Measurements from ENCODE around the gene TECPR1. TPM values are rescaled to one million over a fixed set of nuclear protein-coding genes. Genes with fewer than 3 reads are reported as not detected.

Gene TECPR1
- total and polyA plus RNA-seq, 5 donors: 10.5 to 25.5 (median 25.1) TPM

DNA sequence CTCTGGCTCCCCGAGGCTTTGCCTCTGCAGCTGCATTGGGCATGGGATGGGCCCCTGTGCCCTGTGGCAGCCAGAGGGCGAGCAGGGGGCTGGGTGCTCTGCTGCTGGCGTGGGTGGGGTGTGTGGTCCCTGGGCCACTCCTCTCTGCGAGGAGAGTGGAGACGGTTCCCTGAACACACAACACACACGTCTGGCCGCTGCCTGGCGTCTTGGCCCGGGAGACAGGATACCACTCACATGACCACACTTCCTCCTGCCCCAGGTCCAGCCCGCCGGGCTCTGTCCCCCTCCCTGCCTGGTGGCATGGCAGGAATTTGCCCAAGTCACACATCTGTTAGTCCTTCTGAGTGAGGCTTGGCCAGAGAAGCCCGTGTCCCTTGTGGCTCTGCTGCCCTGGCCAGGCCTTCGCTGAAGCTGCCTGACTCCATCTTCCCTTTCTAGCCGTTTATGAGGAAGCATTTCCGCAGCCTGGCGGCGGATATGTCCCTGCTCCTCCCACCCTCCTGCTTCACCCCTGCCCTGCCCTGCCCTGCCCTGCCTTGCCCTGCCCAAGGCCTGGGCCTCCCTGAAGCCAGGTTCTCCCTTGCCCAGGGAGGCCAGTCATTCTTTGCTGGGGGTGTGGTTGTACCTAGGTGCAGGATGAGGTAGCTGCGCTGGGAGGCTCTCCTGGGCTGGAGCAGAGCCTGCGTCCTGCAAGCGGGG is 32.5 kb upstream of the TECPR1 start:
- H3K4me1 ChIP-seq (ENCODE audit: control insufficient read depth, insufficient read depth, low read length): peaks cover 17% of the 10 kb centered on the region

DNA sequence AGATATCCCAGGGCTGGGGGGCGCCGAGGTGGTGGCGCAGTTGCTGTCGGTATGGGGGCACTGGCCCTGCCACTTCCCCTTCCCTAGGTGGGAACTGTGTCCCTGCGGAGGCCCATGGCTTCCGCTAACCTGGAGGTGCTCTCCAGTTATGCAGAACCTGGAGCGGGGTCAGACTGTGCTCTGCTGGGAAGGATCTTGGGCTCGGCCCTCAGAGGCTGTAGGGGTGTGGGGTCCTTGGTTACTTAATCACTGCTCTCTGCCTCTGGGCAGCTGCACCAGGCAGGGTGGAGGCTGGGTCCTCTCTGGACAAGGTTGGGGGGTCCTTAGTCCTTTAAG is 31.8 kb upstream of the TECPR1 start:
- DNase-seq: peak in 2 of 3 donors; percentile 63 to 64
- intact Hi-C loops (cut with DNase I): no loop called here
- peak overlapping the region; percentile 92 for H3K4me3 ChIP-seq (ENCODE audit: low read length)
- H3K4me1 ChIP-seq (ENCODE audit: control insufficient read depth, insufficient read depth, low read length): peaks cover 17% of the 10 kb centered on the region
- peak overlapping the region; percentile 9 for H3K27ac ChIP-seq (ENCODE audit: low read length)
- H3K27me3 ChIP-seq (ENCODE audit: control insufficient read depth, insufficient read depth): no peaks in the 10 kb centered on the region
- WGBS: 49% methylated on average over 8 of the region's 8 CpGs
- H3K9me3 ChIP-seq (ENCODE audit: control insufficient read depth, low read length): no peaks in the 10 kb centered on the region
- peak in 1 of 2 donors; percentile 0 for ATAC-seq

More for the DNA sequence above, 32.5 kb upstream of the TECPR1 start:
- Histone ChIP-seq H3K9me3 (ENCODE audit: control insufficient read depth, low read length) (no peaks in the 10 kb centered on the region), H3K27me3 (ENCODE audit: control insufficient read depth, insufficient read depth) (no peaks in the 10 kb centered on the region), H3K4me3 (ENCODE audit: low read length) (peak overlapping the region; percentile 92), H3K27ac (ENCODE audit: low read length) (peak overlapping the region; percentile 9)
- intact Hi-C loops (cut with DNase I): no loop called here
- 13% methylated on average over 20 of the region's 20 CpGs for whole genome bisulfite sequencing
- DNase-seq (peak; percentile 79 to 92 (median 92)), ATAC-seq (peak; percentile 62 to 67)

DNA sequence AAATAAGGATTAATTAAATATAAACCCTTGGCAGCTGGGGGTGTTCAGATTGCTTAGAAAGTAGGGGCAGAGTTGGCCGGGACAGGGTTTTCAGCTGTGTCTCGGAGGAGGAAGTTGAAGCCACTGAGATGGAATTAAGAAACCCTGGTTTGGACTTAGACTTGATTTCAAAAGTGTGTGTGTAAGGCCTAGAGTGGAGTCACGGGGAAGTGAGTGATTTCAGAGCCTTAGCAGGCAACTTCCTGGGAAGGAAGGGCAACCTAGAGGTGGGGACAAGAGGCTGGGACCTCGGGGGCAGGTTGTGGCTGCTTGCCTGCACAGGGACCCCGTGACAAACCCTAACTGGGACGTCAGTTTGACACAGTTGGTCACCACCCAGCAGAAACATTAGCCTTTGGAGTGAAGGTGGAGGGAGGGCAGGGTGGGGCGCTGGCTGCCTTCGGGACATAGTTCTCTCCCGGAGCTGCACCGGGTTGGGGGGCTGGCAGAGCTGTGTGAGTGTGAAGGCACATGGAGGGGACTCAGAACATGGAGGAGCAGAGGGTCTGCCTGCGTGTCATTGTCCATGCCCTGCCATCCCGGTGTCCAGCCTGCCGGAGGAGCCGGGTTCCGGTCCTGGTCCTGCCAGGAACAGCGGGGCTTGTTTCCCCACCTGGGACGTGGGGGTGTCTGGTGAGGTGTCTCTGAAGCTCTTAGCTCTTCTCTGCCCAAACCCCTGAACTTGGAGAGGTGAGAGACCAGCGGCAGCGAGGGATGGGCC is 31.3 kb upstream of the TECPR1 start:
- ATAC-seq (peak in 1 of 2 donors; percentile 18), DNase-seq (peak; percentile 53 to 75 (median 74))
- intact Hi-C loops (cut with DNase I): no loop called here
- 36% methylated on average over 19 of the region's 19 CpGs for WGBS
- H3K27me3 ChIP-seq (ENCODE audit: control insufficient read depth, insufficient read depth): no peaks in the 10 kb centered on the region
- peaks cover 17% of the 10 kb centered on the region for H3K4me1 ChIP-seq (ENCODE audit: control insufficient read depth, insufficient read depth, low read length)
- H3K4me3 ChIP-seq (ENCODE audit: low read length): peak overlapping the region; percentile 92
- H3K9me3 ChIP-seq (ENCODE audit: control insufficient read depth, low read length): no peaks in the 10 kb centered on the region
- peak overlapping the region; percentile 9 for H3K27ac ChIP-seq (ENCODE audit: low read length)

DNA sequence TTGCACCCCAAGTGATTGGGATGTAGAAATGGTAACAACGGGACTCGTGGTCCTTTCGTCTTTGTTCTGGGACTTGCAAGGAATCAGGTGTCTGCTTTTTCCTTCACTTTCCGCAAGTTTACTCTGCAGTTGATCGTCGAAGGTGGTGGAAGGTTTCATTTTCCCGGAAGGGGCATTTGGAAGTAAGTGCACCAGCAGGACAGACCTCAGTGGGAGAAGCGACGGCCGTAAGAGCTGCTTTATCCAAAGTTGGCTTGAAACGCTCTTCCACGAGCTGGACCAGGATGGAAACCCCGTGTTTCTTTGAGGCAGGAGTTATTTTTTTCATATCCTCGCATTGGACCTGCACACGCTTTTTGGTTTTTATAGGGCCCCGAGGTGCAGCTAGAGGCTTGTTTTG is 30.7 kb upstream of the TECPR1 start:
- DNase-seq (no peak), ATAC-seq (no peak)
- intact Hi-C loops (cut with DNase I): no loop called here
- H3K9me3 ChIP-seq (ENCODE audit: control insufficient read depth, low read length): no peaks in the 10 kb centered on the region
- H3K4me3 ChIP-seq (ENCODE audit: low read length): peak overlapping the region; percentile 92
- H3K27ac ChIP-seq (ENCODE audit: low read length): peak overlapping the region; percentile 9
- no peaks in the 10 kb centered on the region for H3K27me3 ChIP-seq (ENCODE audit: control insufficient read depth, insufficient read depth)
- 23% methylated on average over 16 of the region's 16 CpGs for WGBS
- peaks cover 17% of the 10 kb centered on the region for H3K4me1 ChIP-seq (ENCODE audit: control insufficient read depth, insufficient read depth, low read length)

DNA sequence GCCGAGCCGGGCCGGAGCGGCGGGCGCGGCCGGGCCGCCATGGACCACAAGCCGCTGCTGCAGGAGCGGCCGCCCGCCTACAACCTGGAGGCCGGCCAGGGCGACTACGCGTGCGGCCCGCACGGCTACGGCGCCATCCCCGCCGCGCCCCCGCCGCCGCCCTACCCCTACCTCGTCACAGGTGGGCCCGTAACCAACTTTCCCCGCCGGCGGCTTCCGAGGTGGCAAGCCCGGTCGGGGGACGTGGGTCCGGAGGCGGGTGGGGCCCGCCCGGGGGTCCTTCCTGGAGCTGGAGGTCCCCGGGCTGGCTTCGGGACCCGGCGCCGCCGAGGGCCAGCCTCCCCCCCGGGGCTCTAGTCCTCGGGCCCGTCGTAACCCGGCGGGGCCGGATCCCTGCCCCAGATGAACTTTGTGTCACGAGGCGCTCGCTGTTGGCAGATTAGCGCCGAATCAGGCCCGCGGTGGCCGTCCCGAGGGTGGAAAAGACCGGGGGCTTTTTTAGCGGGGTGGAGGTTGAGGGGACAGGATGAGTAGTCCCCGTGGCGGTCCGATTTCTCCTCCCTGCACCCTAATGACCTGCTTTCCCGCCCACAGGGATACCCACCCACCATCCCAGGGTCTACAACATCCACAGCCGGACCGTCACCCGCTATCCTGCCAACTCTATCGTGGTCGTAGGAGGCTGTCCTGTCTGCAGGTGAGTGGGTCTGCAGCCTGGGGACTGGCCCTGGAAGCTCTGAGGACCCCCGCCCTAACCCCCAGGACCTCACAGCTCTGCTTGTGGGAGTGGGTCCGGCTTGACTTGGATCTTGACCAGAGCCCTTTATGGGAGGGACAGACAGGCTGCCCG is 29.9 kb upstream of the TECPR1 start:
- ATAC-seq (no peak), DNase-seq (peak in 2 of 3 donors; percentile 59 to 83)
- H3K27me3 ChIP-seq (ENCODE audit: control insufficient read depth, insufficient read depth): no peaks in the 10 kb centered on the region
- no peaks in the 10 kb centered on the region for H3K9me3 ChIP-seq (ENCODE audit: control insufficient read depth, low read length)
- H3K4me1 ChIP-seq (ENCODE audit: control insufficient read depth, insufficient read depth, low read length): peaks cover 17% of the 10 kb centered on the region
- 1% methylated on average over 75 of the region's 77 CpGs for WGBS
- H3K4me3 ChIP-seq (ENCODE audit: low read length): peak overlapping the region; percentile 92
- intact Hi-C loops (cut with DNase I): no loop called here
- peak overlapping the region; percentile 9 for H3K27ac ChIP-seq (ENCODE audit: low read length)

DNA sequence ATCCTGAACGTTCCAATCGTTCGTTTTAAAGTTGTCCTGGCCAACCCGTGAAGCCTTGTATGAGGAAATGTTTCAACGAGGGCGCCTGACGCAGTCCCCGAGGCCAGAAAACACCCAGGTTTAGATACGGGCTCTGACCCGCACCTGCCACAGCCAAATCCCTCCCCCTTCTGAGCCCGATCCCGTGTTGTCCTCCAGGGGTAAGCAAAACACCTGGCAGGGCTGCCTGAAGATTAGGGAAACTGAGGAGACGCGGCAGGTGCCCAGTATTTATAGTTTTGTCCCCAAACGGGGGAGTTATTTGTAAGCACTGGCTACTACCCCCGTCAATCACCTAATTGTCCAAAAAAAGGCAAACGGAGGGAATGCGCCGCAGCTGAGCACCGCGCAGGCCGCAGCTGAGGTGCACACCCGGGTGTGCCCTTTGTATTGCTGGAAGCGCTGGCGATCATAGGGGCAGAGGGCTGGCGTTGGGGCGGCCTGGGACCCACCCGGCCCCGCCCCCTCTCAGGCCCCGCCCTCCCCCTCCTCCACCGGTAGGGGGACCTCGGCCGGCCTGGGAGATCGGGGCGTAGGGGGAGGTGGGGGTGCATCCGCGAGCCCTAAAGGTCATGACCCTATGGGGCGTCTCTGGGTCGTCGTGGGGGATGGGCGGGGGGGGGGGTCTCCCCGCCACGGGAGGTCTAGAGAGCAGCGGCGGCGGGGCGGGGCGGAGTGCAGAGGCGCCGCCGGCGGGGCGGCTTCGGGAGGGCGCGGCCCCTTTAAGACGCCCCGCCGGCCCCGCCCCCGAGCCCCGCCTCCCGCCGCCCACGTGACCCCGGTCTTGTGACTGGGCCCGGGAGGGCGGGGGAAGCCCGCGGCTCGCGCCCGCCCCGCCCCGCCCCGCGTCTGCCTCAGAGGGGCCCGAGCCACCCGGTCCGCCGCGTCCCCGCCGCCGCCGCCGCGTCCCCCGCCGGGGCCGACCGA is 29.0 kb upstream of the TECPR1 start, which contains the start of gene BRI3:
Gene BRI3, plus strand, starts transcription at position 896 of the 966 bp plus-strand sequence. CDS start 110 bp downstream, outside the sequence.
- under 1% methylated on average over 85 of the region's 92 CpGs for WGBS
- no peaks in the 10 kb centered on the region for H3K27me3 ChIP-seq (ENCODE audit: control insufficient read depth, insufficient read depth)
- peak within 1 kb of the TSS; percentile 92 for H3K4me3 ChIP-seq (ENCODE audit: low read length)
- intact Hi-C loops (cut with DNase I): no loop called here
- DNase-seq (peak; percentile 91 to 97 (median 97)), ATAC-seq (peak; percentile 82 to 83)
- H3K27ac ChIP-seq (ENCODE audit: low read length): peak within 1 kb of the TSS; percentile 73
- H3K4me1 ChIP-seq (ENCODE audit: control insufficient read depth, insufficient read depth, low read length): peaks cover 11% of the 10 kb centered on the region
- no peaks in the 10 kb centered on the region for H3K9me3 ChIP-seq (ENCODE audit: control insufficient read depth, low read length)

DNA sequence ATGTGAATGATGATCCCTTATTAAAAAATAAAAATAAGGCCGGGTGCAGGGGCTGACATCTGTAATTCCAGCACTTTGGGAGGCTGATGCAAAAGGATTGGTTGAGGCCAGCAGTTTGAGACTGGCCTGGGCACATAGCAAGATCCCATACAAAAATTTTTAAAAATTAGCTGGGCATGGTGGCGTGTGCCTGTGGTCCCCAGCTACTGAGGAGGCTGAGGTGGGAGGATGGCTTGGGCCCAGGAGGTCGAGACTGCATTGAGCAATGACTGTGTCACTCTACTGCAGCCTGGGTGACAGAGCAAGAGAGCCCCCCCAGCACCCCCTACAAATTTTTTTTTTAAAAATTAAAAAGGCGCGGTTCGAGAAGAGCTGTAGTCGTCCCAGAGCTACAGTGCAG is 28.3 kb upstream of the TECPR1 start:
- intact Hi-C loops (cut with DNase I): no loop called here

DNA sequence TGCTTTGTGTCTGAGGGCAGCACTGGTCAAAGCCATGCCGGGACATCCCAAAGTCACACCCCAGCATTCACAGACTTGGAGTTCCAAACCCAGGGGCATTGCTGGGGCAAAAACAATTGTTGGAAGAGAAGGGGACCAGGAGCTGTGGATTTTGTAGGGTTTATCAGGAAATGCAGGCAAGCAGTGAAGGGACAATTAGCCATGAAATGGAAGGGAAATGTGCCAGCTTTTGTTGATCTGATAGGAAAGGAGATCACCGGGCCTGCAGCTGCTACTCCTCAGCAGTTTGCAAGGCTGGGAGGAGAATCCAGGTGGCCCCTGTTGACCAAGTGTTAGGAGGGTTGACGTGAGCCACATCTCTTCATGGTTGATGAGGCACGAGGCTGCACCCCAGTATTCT is 26.9 kb upstream of the TECPR1 start:
- DNase-seq: no peak
- H3K27ac ChIP-seq (ENCODE audit: low read length): no peak overlapping the region
- ATAC-seq: no peak
- H3K4me1 ChIP-seq (ENCODE audit: control insufficient read depth, insufficient read depth, low read length): no peaks in the 10 kb centered on the region
- H3K9me3 ChIP-seq (ENCODE audit: control insufficient read depth, low read length): no peaks in the 10 kb centered on the region
- no peak overlapping the region for H3K4me3 ChIP-seq (ENCODE audit: low read length)
- intact Hi-C loops (cut with DNase I): no loop called here
- WGBS: 75% methylated on average over 4 of the region's 4 CpGs
- H3K27me3 ChIP-seq (ENCODE audit: control insufficient read depth, insufficient read depth): no peaks in the 10 kb centered on the region

More for the DNA sequence above, 28.3 kb upstream of the TECPR1 start:
- H3K4me1 ChIP-seq (ENCODE audit: control insufficient read depth, insufficient read depth, low read length): peaks cover 3% of the 10 kb centered on the region
- WGBS: 63% methylated on average over 7 of the region's 7 CpGs
- no peaks in the 10 kb centered on the region for H3K27me3 ChIP-seq (ENCODE audit: control insufficient read depth, insufficient read depth)
- no peak overlapping the region for H3K27ac ChIP-seq (ENCODE audit: low read length)
- DNase-seq (no peak), ATAC-seq (no peak)
- no peaks in the 10 kb centered on the region for H3K9me3 ChIP-seq (ENCODE audit: control insufficient read depth, low read length)
- peak overlapping the region; percentile 92 for H3K4me3 ChIP-seq (ENCODE audit: low read length)

DNA sequence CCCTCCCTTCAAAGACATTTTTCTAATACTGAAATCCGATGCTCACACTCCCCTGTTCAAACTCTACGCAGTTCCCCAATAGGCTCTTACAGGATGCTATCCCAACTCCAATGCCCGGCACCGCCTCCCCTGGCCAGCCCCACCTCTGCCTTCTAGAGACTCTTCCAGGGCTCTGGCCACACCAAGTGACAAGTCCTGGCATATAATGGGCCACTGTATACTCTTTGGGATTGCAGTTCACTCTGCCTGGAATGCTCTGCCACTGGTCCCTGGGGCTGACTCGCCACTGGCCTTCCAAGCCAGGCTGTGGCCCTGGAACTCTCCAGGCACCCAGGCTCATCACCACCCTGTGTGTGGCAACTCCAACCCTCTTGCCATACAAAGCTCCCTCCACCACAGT is 26.4 kb upstream of the TECPR1 start:
- no peak overlapping the region for H3K27ac ChIP-seq (ENCODE audit: low read length)
- no peak overlapping the region for H3K4me3 ChIP-seq (ENCODE audit: low read length)
- no peaks in the 10 kb centered on the region for H3K9me3 ChIP-seq (ENCODE audit: control insufficient read depth, low read length)
- intact Hi-C loops (cut with DNase I): no loop called here
- no peak for DNase-seq
- no peaks in the 10 kb centered on the region for H3K27me3 ChIP-seq (ENCODE audit: control insufficient read depth, insufficient read depth)
- H3K4me1 ChIP-seq (ENCODE audit: control insufficient read depth, insufficient read depth, low read length): no peaks in the 10 kb centered on the region
- ATAC-seq: no peak
- 93% methylated on average over 5 of the region's 5 CpGs for WGBS

DNA sequence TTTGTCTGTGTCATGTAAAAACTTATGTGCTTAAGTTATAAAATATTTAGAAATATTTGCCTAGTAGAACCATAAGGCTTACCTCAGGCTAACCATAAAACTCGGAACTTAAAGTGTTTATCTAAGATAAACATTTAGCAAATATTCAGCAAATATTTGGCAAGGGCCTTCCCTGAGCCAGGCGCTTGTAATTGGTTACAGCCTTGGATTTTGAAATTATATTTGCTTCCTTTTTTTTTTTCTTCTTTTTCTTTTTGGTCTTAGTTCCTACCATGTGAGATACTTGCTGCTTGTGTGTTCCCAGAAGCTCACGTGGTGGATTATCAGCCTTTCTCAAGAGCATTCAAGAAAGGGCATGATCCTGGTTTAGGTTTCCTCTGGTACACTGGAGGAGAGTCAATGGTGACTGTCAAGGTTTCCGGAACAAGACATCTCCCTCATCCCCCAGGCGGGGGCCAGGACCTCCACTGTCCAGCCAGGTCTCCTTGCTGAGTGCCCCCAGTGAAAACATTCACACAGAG is 24.3 kb upstream of the TECPR1 start:
- Histone ChIP-seq H3K27me3 (ENCODE audit: control insufficient read depth, insufficient read depth) (no peaks in the 10 kb centered on the region), H3K9me3 (ENCODE audit: control insufficient read depth, low read length) (no peaks in the 10 kb centered on the region), H3K4me1 (ENCODE audit: control insufficient read depth, insufficient read depth, low read length) (no peaks in the 10 kb centered on the region), H3K27ac (ENCODE audit: low read length) (no peak overlapping the region), H3K4me3 (ENCODE audit: low read length) (no peak overlapping the region)
- DNase-seq (no peak), ATAC-seq (peak in 1 of 2 donors; percentile 5)
- intact Hi-C loops (cut with DNase I): no loop called here
- 50% methylated on average over 5 of the region's 5 CpGs for WGBS
